Uterus (tissue), 2 donors: ENCODE data around the gene RORB.

Experiments used
- POLR2A ChIP-seq, 2 donors: fragments of 450-650 bp; IDR thresholded peaks; one replicate each; pipeline ENCODE4 v1.6.1; 2016; ENCODE audit warnings: antibody characterized with exemption in 2 of 2, mild to moderate bottlenecking in 1 of 2, moderate library complexity in 1 of 2
- TF ChIP-seq, protein P1 (sequence below), 4 experiments: fragments of 200-600 bp in 2 of 4; fragments of 450-650 bp in 2 of 4; sonication (generic) in 2 of 4; IDR thresholded peaks; one replicate each; pipeline ENCODE4 v1.5.1; 2016 to 2019; ENCODE audit warnings: antibody characterized with exemption in 4 of 4, mild to moderate bottlenecking in 2 of 4, moderate library complexity in 1 of 4

DNA sequence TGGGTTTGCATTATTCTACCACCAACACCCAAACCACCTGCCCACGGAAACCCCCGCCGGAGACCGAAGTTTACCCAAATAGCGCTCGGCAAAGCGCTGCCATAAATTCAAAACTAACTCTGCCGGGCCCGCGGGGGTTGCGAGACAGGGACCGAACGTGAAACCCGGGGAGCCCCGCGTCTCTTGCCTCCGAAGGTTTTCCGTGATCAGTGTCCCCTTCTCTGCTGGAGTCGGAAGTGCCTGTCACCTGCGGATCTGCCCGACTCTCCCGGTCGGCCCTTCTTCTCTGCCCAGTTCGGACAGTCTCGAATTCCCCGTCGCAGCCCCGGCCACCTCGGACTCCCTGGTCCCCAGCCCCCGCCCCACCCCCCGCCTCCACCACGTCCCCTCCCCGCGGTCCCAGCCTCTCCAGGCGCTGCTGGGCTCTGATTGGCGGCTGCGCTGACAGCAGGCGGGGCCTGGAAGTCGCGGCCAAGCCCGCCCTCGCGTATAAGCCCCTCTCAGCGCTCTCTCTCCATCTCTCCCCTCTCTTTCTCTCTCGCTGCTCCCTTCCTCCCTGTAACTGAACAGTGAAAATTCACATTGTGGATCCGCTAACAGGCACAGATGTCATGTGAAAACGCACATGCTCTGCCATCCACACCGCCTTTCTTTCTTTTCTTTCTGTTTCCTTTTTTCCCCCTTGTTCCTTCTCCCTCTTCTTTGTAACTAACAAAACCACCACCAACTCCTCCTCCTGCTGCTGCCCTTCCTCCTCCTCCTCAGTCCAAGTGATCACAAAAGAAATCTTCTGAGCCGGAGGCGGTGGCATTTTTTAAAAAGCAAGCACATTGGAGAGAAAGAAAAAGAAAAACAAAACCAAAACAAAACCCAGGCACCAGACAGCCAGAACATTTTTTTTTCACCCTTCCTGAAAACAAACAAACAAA is at the start of gene RORB:
- TF ChIP-seq, protein P1, sequence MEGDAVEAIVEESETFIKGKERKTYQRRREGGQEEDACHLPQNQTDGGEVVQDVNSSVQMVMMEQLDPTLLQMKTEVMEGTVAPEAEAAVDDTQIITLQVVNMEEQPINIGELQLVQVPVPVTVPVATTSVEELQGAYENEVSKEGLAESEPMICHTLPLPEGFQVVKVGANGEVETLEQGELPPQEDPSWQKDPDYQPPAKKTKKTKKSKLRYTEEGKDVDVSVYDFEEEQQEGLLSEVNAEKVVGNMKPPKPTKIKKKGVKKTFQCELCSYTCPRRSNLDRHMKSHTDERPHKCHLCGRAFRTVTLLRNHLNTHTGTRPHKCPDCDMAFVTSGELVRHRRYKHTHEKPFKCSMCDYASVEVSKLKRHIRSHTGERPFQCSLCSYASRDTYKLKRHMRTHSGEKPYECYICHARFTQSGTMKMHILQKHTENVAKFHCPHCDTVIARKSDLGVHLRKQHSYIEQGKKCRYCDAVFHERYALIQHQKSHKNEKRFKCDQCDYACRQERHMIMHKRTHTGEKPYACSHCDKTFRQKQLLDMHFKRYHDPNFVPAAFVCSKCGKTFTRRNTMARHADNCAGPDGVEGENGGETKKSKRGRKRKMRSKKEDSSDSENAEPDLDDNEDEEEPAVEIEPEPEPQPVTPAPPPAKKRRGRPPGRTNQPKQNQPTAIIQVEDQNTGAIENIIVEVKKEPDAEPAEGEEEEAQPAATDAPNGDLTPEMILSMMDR (IDR thresholded peaks at IDR 0.05), result no peak
- TF ChIP-seq POLR2A (IDR thresholded peaks at IDR 0.05), result peak in 1 of 2 donors; percentile 29
